AG09309 (cell line): ENCODE data around the gene PPIG.

Experiments
- DNase-seq: peaks from one replicate; pipeline ENCODE4 v3.0.0-alpha.2; 2010; ENCODE audit warnings: low read depth
- H3K4me3 ChIP-seq: 2 replicates; pipeline ENCODE4 v1.5.1; 2011; ENCODE audit warnings: mild to moderate bottlenecking, low read depth, low read length, moderate library complexity; ENCODE audit not compliant: control insufficient read depth
- TF ChIP-seq, protein P1 (sequence below): IDR thresholded peaks from 2 replicates; pipeline ENCODE4 v1.5.1; 2011; ENCODE audit warnings: mild to moderate bottlenecking, low read depth, low read length, inconsistent platforms; ENCODE audit not compliant: insufficient read depth, control insufficient read depth; ENCODE audit errors: missing control alignments

Gene PPIG

GRCh38 chr2:169620509-169620908 lies 36.4 kb downstream of the PPIG start:
- DNase-seq: no peak
- no peak overlapping the region for H3K4me3 ChIP-seq
- TF ChIP-seq, protein P1, sequence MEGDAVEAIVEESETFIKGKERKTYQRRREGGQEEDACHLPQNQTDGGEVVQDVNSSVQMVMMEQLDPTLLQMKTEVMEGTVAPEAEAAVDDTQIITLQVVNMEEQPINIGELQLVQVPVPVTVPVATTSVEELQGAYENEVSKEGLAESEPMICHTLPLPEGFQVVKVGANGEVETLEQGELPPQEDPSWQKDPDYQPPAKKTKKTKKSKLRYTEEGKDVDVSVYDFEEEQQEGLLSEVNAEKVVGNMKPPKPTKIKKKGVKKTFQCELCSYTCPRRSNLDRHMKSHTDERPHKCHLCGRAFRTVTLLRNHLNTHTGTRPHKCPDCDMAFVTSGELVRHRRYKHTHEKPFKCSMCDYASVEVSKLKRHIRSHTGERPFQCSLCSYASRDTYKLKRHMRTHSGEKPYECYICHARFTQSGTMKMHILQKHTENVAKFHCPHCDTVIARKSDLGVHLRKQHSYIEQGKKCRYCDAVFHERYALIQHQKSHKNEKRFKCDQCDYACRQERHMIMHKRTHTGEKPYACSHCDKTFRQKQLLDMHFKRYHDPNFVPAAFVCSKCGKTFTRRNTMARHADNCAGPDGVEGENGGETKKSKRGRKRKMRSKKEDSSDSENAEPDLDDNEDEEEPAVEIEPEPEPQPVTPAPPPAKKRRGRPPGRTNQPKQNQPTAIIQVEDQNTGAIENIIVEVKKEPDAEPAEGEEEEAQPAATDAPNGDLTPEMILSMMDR: no peak

DNA sequence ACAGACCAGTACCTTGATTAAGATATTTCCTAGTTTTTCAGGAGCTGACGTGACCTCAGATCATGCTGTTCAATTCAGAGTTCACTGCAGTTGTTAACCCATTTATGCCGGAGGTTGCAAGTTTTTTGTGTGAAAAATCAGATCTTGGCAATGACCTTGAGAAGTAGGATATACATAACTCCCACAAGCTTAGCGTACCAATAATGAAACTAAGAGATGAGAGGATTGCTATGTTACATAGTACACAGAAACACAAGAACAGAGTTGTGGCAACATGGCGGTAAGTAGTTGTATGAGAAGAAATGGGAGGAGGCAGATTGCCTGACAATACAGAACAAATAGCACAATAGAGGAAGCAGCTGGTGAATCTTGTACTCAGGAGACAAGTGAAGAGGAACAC lies 39.1 kb downstream of the PPIG start:
- H3K4me3 ChIP-seq: no peak overlapping the region
- TF ChIP-seq, protein P1: no peak
- no peak for DNase-seq

DNA sequence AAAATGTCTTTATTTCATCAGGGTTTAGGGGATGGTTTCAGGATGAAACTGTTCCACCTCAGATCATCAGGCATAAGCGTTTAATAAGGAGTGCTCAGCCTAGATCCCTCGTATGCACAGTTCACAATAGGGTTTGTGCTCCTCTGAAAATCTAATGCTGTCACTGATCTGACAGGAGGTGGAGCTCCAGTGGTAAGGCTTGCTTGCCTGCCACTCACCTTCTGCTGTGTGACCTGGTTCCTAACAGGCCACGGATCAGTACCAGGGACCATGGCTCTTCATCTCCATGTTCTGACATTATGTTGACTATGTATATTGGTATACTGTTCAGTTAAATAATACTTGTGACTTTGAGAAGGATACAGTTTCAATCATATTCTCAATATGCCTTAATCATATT lies 41.6 kb downstream of the PPIG start:
- no peak overlapping the region for H3K4me3 ChIP-seq
- TF ChIP-seq, protein P1: no peak
- DNase-seq: no peak

DNA sequence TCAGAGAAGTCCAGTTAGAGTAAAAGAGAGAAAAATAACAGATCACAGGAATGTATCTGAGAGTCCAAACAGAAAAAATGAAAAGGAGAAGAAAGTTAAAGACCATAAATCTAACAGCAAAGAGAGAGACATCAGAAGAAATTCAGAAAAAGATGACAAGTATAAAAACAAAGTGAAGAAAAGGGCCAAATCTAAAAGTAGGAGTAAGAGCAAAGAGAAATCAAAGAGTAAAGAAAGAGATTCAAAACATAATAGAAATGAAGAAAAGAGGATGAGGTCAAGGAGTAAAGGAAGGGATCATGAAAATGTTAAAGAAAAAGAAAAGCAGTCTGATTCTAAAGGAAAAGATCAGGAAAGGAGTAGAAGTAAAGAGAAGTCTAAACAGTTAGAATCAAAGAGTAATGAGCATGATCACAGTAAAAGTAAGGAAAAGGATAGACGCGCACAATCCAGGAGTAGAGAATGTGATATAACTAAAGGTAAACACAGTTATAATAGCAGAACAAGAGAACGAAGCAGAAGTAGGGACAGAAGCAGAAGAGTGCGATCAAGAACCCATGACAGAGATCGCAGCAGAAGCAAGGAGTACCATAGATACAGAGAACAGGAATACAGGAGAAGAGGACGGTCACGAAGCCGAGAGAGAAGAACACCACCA lies 52.4 kb downstream of the PPIG start:
- H3K4me3 ChIP-seq: no peak overlapping the region
- TF ChIP-seq, protein P1: no peak
- DNase-seq: no peak

GRCh38 chr2:169637620-169638019 lies 53.5 kb downstream of the PPIG start:
- DNase-seq: peak; percentile 62
- TF ChIP-seq, protein P1: no peak
- no peak overlapping the region for H3K4me3 ChIP-seq

DNA sequence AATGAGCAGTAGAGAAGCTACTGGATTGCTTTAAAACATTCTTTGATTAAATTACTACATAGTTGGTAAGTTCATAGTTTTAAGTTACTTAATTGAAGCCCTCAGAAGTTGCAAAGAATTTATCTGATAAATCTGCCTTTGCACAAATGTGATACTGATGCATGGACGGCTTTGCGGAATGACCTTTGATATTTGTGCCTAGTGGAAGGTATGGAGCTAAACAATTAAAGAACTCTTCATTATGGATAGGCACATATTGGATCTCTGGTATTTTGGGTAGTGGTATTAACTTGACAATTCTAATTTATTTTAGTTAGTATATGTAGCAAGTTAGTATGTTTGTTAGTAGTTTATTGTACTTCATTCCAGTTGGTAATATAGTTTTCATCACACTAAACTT lies 56.0 kb downstream of the PPIG start:
- TF ChIP-seq, protein P1: no peak
- DNase-seq: no peak
- no peak overlapping the region for H3K4me3 ChIP-seq
